B cell (primary cell): Measurements from ENCODE around the gene ACACB. TPM values are rescaled to one million over a fixed set of nuclear protein-coding genes. Genes with fewer than 3 reads are reported as not detected.

ENCODE experiments used
- ATAC-seq: fragments of 200-7000 bp; cut with Tn5 transposase; one replicate; pipeline ENCODE4 v1.10.0; 2021; ENCODE audit warnings: low read depth, mild to moderate bottlenecking, moderate number of reproducible peaks, moderate library complexity
- CTCF ChIA-PET: fragments of 350-600 bp; sonication (Branson Sonifier 250); formaldehyde crosslinking; loops from one replicate; lab custom pipeline; 2021; ENCODE audit warnings: antibody characterized with exemption, inconsistent platforms; lab: Charles Lee
- POLR2A ChIA-PET: fragments of 350-600 bp; sonication (Branson Sonifier 250); formaldehyde crosslinking; loops from one replicate; lab custom pipeline; 2021; ENCODE audit warnings: antibody characterized with exemption; lab: Charles Lee
- DNase-seq: peaks from one replicate; pipeline ENCODE4 v3.0.0; 2013
- H2AFZ ChIP-seq: 2 replicates; pipeline ENCODE4 v1.6.1; 2012; ENCODE audit warnings: mild to moderate bottlenecking, low read depth, low read length; ENCODE audit not compliant: insufficient read depth, poor library complexity, severe bottlenecking
- H3K27ac ChIP-seq, 2 donors: 1 replicate in 1 of 2; 2 replicates in 1 of 2; pipeline ENCODE4 v1.5.1; 2012 to 2013; ENCODE audit warnings: low read length in 2 of 2, mild to moderate bottlenecking in 2 of 2, moderate library complexity in 1 of 2
- H3K27me3 ChIP-seq, 4 experiments: fragments of 200-600 bp in 1 of 4; sonication (generic) in 1 of 4; replicated peaks in 1 of 4; 1 replicate in 2 of 4; 2 replicates in 2 of 4; pipeline versions ENCODE4 v1.6.1 to v1.7.0; 2013 to 2016; ENCODE audit warnings: low read length in 3 of 4, mild to moderate bottlenecking in 2 of 4, mixed read lengths in 1 of 4, moderate library complexity in 1 of 4; ENCODE audit not compliant: insufficient read depth in 4 of 4, control insufficient read depth in 3 of 4; ENCODE audit errors: control extremely low read depth in 1 of 4
- H3K36me3 ChIP-seq, 2 experiments: replicated peaks in 1 of 2; 1 replicate in 1 of 2; 2 replicates in 1 of 2; pipeline versions ENCODE4 v1.6.1 to v1.7.1; 2013; ENCODE audit warnings: low read length in 1 of 2; ENCODE audit not compliant: insufficient read depth in 2 of 2, control insufficient read depth in 1 of 2; ENCODE audit errors: control extremely low read depth in 1 of 2, extremely low read depth in 1 of 2
- H3K4me1 ChIP-seq, 2 donors: fragments of 200-600 bp in 1 of 2; sonication (generic) in 1 of 2; 1 replicate in 1 of 2; 2 replicates in 1 of 2; pipeline versions ENCODE4 v1.5.1 to v1.6.1; 2013 to 2017; ENCODE audit warnings: low read length in 2 of 2; ENCODE audit not compliant: control insufficient read depth in 2 of 2, insufficient read depth in 2 of 2
- H3K4me2 ChIP-seq: replicated peaks from 2 replicates; pipeline ENCODE3; 2012; ENCODE audit warnings: mild to moderate bottlenecking, low read depth, low read length; ENCODE audit not compliant: poor library complexity, severe bottlenecking
- H3K4me3 ChIP-seq, 5 experiments: fragments of 200-600 bp in 1 of 5; sonication (generic) in 1 of 5; 1 replicate in 3 of 5; 2 replicates in 2 of 5; pipeline versions ENCODE4 v1.5.1 to v1.7.0; 2011 to 2016; ENCODE audit warnings: low read length in 4 of 5, mild to moderate bottlenecking in 4 of 5, low read depth in 2 of 5, control low read depth in 1 of 5, moderate library complexity in 1 of 5; ENCODE audit not compliant: insufficient read depth in 1 of 5; ENCODE audit errors: control extremely low read depth in 1 of 5, extremely low read depth in 1 of 5
- H3K79me2 ChIP-seq: fragments of 200-600 bp; sonication (generic); one replicate; pipeline ENCODE4 v1.6.0; 2016; ENCODE audit warnings: low read length; ENCODE audit not compliant: control insufficient read depth, insufficient read depth
- H3K9ac ChIP-seq: fragments of 200-600 bp; sonication (generic); 2 replicates; pipeline ENCODE4 v1.6.1; 2017; ENCODE audit warnings: mild to moderate bottlenecking, low read length, moderate library complexity
- H3K9me3 ChIP-seq, 3 donors: one replicate each; pipeline versions ENCODE4 v1.6.1 to v1.7.1; 2013; ENCODE audit warnings: low read length in 2 of 3; ENCODE audit not compliant: control insufficient read depth in 2 of 3, insufficient read depth in 1 of 3; ENCODE audit errors: control extremely low read depth in 1 of 3
- H4K20me1 ChIP-seq: 2 replicates; pipeline ENCODE4 v1.6.0; 2012; ENCODE audit warnings: mild to moderate bottlenecking, low read length; ENCODE audit not compliant: insufficient read depth, control insufficient read depth, poor library complexity, severe bottlenecking
- H3K27ac Mint-ChIP-seq: one replicate; pipeline ENCODE4 v1.8.0; 2021; ENCODE audit warnings: mixed read lengths
- H3K27me3 Mint-ChIP-seq: one replicate; pipeline ENCODE4 v1.8.0; 2021; ENCODE audit warnings: mixed read lengths
- H3K4me1 Mint-ChIP-seq: one replicate; pipeline ENCODE4 v1.8.0; 2021; ENCODE audit warnings: mixed read lengths
- H3K4me3 Mint-ChIP-seq: one replicate; pipeline ENCODE4 v1.8.0; 2021; ENCODE audit warnings: mixed read lengths
- H3K9me3 Mint-ChIP-seq: one replicate; pipeline ENCODE4 v1.8.0; 2022; ENCODE audit warnings: mixed read lengths; ENCODE audit not compliant: insufficient read depth
- CTCF ChIP-seq: fragments of 200-600 bp; IDR thresholded peaks from one replicate; pipeline ENCODE4 v1.8.0; 2022; ENCODE audit warnings: antibody characterized with exemption, mild to moderate bottlenecking
- EZH2 ChIP-seq: IDR thresholded peaks from 2 replicates; pipeline ENCODE4 v1.6.1; 2012; ENCODE audit warnings: borderline replicate concordance, low read depth, mild to moderate bottlenecking, moderate library complexity, low read length; ENCODE audit not compliant: insufficient read depth, poor library complexity, severe bottlenecking
- WGBS: methylation state at CpG from one replicate; pipeline ENCODE4 v1.1.5; 2013; ENCODE audit warnings: missing lambda C conversion rate; ENCODE audit not compliant: insufficient coverage; 5-methylcytosine and 5-hydroxymethylcytosine counted together
- intact Hi-C: fragments of 100-400 bp; cut with micrococcal nuclease; formaldehyde crosslinking; loops from one replicate; pipeline ENCODE4 v1.10.0; 2022
- polyA plus RNA-seq: library from polyadenylated mRNA; depleted of rRNA; stranded (reverse); fragments of >200 nt; gene quantifications from 2 replicates; pipeline ENCODE4 v1.2.3, GENCODE V29; 2012
- total RNA-seq, 2 donors: library from RNA; stranded (reverse); fragments of 120-200 nt in 1 of 2; gene quantifications; 1 replicate in 1 of 2; 2 replicates in 1 of 2; pipeline versions ENCODE4 v1.2.3 to v1.2.4, GENCODE V29; 2013 to 2022

The ACACB gene
- total and polyA plus RNA-seq, 2 donors (not counting 1 experiment from before 2014, with no cell fraction given), result 7.4 to 27.5 TPM

GRCh38 chr12:109109746-109110350 lies 6.5 kb upstream of the ACACB start:
- no peaks in the 10 kb centered on the region for H3K9me3 Mint-ChIP-seq
- H3K9me3 ChIP-seq, result no peaks in the 10 kb centered on the region
- H2AFZ ChIP-seq, result no peak overlapping the region
- peaks cover 0 to 3% of the 10 kb centered on the region in 2 donors for H3K4me1 ChIP-seq
- H3K4me1 Mint-ChIP-seq, result peaks cover 7% of the 10 kb centered on the region
- intact Hi-C loops, result no loop called here
- H3K9ac ChIP-seq, result no peak overlapping the region
- H3K36me3 ChIP-seq, result peaks cover 0 to 23% of the 10 kb centered on the region in 2 experiments
- WGBS, result 100% methylated on average over 2 of the region's 6 CpGs
- DNase-seq (no peak), ATAC-seq (no peak)
- H3K4me2 ChIP-seq, result no peak overlapping the region
- H3K27me3 ChIP-seq, result no peaks in the 10 kb centered on the region
- H3K4me3 Mint-ChIP-seq, result no peak overlapping the region
- no peak overlapping the region for H3K27ac ChIP-seq
- H3K79me2 ChIP-seq, result no peaks in the 10 kb centered on the region
- H3K4me3 ChIP-seq, result no peak overlapping the region
- CTCF ChIA-PET, result interaction anchor here (0.6 to 1.2 kb wide), 3 partner anchors 9 to 284 kb away, joined by 3 to 4 read pairs (median 3); no protein-coding TSS in a partner anchor
- H3K27ac Mint-ChIP-seq, result no peak overlapping the region
- no peaks in the 10 kb centered on the region for H3K27me3 Mint-ChIP-seq
- TF ChIP-seq EZH2 (no peak), CTCF (no peak)
- no peaks in the 10 kb centered on the region for H4K20me1 ChIP-seq
- POLR2A ChIA-PET, result no interaction called here

DNA sequence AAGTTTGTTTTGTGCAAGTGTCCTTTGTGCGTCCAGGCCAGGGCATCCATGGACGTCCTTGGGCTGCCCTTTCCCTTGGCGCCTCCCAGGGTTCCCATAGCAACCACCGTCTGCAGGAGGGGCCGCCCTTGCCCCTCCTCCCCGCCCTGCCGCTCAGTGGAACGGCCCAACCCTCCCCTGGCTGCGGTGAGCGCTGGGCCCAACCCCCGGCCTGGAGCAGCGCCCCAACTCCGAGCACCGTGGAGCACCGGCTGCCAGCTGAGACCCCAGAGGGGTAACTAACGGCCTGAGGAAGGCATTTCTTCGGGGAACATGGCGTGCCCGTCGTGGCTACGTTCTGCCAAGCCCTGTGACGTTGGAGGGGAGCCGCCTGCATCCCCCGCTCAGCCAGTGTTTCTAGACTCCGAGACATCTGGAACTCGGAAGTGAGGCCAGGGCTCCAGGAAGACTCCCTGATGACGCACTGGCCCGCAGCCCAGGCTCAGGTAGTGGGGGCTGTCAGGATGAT lies 5.3 kb upstream of the ACACB start:
- peak overlapping the region in 4 of 5 experiments; percentile 50 to 62 (median 58) for H3K4me3 ChIP-seq
- POLR2A ChIA-PET, result no interaction called here
- peak overlapping the region in 1 of 2 donors; percentile 59 for H3K27ac ChIP-seq
- H4K20me1 ChIP-seq, result no peaks in the 10 kb centered on the region
- H3K4me2 ChIP-seq, result peak overlapping the region; percentile 76
- peaks cover 10% of the 10 kb centered on the region for H3K4me1 Mint-ChIP-seq
- no peaks in the 10 kb centered on the region for H3K9me3 ChIP-seq
- intact Hi-C loops, result loop anchor here (1.0 kb wide), 1 partner anchor 18 kb away; the partner anchor contains the start of gene ALKBH2
- H3K36me3 ChIP-seq, result peaks cover 0 to 11% of the 10 kb centered on the region in 2 experiments
- peak overlapping the region; percentile 67 for H3K9ac ChIP-seq
- peak overlapping the region; percentile 83 for H2AFZ ChIP-seq
- no peaks in the 10 kb centered on the region for H3K27me3 ChIP-seq
- peak overlapping the region; percentile 73 for H3K27ac Mint-ChIP-seq
- ATAC-seq (peak; percentile 85), DNase-seq (peak; percentile 61)
- CTCF ChIA-PET, result interaction anchor here (1.0 to 4.0 kb wide), 12 partner anchors 11 to 283 kb away, joined by 3 to 25 read pairs (median 4); no protein-coding TSS in a partner anchor
- no peaks in the 10 kb centered on the region for H3K27me3 Mint-ChIP-seq
- peak overlapping the region; percentile 81 for H3K4me3 Mint-ChIP-seq
- H3K4me1 ChIP-seq, result peaks cover 0 to 3% of the 10 kb centered on the region in 2 donors
- H3K9me3 Mint-ChIP-seq, result no peaks in the 10 kb centered on the region
- H3K79me2 ChIP-seq, result no peaks in the 10 kb centered on the region
- no peak for TF ChIP-seq CTCF
- TF ChIP-seq EZH2, result no peak
- WGBS, result 15% methylated on average over 24 of the region's 28 CpGs
